Measurements from ENCODE around the gene MTAP.

The MTAP gene

DNA sequence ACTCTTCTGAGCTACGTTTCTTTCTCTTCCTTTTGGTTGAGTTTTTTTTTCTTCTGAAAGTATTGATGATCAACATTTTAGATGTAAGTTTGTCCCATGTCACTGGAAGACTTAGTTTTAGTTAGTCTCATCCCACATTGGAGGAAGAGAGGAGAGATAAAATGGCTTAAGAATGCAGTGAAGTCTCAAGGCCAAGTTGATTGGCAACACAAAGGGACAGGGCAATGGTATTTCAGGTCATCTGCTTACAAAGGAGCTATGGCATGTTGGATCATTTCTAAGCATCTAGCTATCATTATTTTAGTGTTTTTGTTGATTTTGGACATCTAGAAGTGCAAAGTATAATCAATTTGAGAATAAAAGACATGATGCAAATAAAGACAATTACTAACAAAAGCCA lies 133.2 kb downstream of the MTAP start:
- no peak for TF ChIP-seq GATA2 (IDR thresholded peaks at IDR 0.05; ENCODE audit: low read depth, low read length)
- TF ChIP-seq GATA3 (IDR thresholded peaks at IDR 0.05; ENCODE audit: low read depth, low read length), result no peak

DNA sequence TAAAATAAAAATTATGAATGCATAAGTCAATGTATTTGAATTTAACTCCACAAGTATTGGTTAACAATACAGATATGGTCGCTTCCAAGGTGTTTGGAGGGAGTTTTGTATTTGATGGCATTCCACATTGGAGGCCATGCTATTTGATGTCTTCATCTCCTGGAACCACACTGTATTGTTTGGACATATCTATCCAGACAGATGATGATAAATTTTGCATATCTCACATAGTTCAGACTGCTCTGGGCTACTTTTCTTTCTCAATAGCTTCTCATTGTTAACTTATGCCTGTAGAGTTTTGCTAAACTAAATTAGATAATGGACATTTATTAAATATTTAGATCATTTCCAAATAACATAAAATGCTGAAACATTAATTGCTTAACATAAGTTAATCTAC lies 133.7 kb downstream of the MTAP start:
- TF ChIP-seq GATA3 (IDR thresholded peaks at IDR 0.05; ENCODE audit: low read depth, low read length) (no peak), GATA2 (IDR thresholded peaks at IDR 0.05; ENCODE audit: low read depth, low read length) (no peak)

DNA sequence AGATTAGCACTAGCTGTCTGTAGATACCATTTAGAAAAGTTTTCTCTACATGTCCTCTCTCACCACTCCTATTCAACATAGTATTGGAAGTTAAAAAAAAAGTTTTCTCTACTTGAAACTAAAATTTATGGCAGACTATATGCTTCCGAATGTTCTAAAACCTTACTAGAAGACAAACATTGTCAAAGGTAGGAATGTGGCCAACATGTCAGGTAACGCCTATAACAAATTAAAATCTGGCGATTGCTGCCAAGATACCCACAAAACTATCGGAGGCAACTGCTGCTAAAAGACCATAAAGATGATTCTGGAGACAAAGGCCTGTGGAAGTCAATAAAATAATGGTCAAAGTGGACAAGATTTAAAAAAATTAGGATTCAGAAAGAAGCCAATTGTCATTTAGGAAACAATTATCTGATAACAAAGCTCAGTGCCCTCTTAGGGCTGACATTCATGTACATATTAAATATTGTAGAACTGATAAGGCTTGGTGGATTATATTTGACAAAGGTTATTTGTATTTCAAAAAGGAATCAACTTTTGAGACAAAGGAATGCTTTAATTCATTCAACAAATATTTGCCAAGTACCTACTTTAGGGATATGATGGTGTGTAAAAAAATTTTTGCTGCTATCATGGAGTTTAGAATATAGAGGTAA lies 139.0 kb downstream of the MTAP start:
- TF ChIP-seq GATA3 (IDR thresholded peaks at IDR 0.05; ENCODE audit: low read depth, low read length) (no peak), GATA2 (IDR thresholded peaks at IDR 0.05; ENCODE audit: low read depth, low read length) (no peak)

DNA sequence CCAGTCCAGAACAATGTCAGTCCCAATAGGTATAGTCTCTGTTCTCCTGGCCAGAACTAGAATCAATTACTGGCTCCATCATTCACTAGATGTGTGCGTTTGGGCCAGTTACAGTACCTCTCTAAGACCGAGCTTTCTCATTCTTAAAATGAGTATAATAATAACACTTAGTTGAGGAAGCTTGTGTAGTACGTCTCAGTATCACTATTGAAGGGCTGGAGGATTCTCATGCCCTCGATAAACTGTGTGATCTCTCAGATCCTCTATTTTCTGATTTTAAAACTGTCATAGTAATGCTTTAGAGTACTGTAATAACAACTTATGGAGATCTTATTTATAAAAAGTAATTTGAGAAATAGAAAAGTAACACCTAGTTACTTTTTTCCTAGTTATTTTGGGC lies 141.0 kb downstream of the MTAP start:
- no peak for TF ChIP-seq GATA2 (IDR thresholded peaks at IDR 0.05; ENCODE audit: low read depth, low read length)
- TF ChIP-seq GATA3 (IDR thresholded peaks at IDR 0.05; ENCODE audit: low read depth, low read length), result no peak

DNA sequence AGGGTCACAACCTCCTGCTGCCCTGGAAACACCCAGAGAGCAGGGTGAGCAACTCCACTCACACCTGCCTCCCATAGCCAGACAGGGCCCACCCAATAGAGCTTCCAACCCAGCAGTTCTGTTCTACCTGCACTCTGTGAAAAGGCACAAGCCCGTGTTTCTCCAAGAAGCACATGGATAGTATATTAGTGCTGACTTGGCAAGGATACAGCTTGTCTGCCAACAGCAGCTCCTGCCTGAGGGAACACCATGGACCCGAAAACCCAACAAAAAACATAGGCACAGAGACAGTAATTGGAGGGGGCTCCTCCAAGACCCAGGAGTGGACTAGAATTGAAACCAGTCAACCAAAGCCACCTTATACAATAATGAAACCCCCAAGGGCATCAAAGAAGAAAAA lies 143.2 kb downstream of the MTAP start:
- no peak for TF ChIP-seq GATA2 (IDR thresholded peaks at IDR 0.05; ENCODE audit: low read depth, low read length)
- TF ChIP-seq GATA3 (IDR thresholded peaks at IDR 0.05; ENCODE audit: low read depth, low read length), result no peak

DNA sequence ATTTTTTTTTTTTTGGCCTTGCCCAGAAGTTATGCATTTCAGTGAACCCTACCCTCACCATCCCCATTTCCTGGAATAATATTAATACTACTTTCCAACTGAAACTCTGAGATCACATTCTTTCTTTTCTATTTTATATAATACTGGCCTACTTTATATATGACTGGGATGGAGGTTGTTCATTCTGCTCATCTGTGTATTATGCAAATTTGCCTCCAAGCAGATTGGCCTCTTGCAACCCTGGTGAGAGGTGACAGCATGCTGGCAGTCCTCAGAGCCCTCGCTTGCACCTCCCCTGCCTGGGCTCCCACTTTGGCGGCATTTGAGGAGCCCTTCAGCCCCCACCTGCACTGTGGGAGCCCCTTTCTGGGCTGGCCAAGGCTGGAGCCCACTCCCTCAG lies 156.4 kb downstream of the MTAP start:
- TF ChIP-seq GATA3 (IDR thresholded peaks at IDR 0.05; ENCODE audit: low read depth, low read length) (no peak), GATA2 (IDR thresholded peaks at IDR 0.05; ENCODE audit: low read depth, low read length) (no peak)

DNA sequence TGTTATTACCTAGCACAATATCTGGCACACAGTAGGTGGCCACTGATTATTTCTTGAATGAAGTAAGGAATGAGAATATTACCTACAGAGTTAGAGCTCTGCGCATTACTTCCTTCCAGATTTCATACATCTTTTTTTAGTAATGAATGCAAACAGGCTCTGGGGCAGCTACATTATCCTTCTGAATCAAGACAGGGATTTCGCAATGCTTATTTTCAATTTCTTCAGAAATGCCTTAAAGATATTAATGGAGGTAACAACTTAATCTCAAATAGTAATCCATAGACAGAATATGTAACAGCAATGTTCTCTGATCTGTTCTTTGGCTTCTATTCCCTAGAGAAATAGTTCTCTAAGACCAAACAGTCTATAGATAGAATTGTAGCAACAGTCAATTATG lies 159.1 kb downstream of the MTAP start:
- TF ChIP-seq GATA2 (IDR thresholded peaks at IDR 0.05; ENCODE audit: low read depth, low read length) (no peak), GATA3 (IDR thresholded peaks at IDR 0.05; ENCODE audit: low read depth, low read length) (no peak)

DNA sequence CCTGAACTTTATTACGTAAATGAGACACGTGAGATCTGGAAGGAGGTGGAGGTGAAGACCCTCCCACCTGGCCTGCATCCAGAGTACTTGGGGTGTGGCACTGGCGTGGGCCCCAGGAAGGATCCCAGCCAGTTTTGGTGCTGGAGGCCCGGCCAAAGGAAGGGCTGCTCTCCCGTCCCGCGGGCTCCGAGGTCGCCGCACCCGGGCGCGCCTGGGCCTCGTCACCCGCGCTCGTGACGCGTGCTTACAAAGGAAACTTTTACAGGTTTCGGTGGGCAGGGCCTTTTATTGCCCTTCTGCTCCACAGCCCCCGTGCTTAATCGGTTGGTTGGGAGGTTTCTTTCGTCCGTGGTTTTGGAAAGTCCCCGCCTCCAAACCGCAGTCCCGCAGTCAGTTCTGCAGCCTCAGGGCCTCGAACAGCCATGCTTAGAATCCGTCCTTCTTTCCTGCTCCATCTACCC lies 162.5 kb downstream of the MTAP start:
- TF ChIP-seq GATA3 (IDR thresholded peaks at IDR 0.05; ENCODE audit: low read depth, low read length) (no peak), GATA2 (IDR thresholded peaks at IDR 0.05; ENCODE audit: low read depth, low read length) (no peak)

DNA sequence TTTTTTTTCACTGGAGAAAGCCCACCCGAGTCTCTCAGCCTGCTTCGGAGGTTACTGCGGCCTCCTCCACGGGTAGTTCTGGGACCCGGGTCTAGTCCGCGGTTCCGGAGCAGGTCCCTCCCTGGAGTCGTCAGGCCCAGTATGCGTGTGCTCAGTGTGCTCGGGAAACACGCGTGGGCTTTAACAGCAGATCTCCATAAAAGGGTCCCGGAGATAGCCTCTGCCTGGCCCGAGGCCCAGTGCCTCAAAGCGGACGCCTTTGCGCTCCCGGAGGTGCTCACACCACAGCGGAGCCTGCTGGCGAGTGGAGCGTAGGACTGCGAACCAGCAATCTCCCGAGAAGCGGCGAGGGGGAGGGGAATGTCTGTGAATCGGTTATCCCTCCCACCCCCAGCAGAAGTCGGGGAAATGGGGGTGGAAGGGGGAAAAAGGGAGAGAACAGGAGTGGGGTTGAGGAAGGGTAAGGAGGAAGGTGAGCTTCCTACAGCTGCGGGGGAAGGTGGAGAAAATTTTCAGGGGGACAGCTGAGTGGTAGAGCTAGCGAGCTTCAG lies 163.0 kb downstream of the MTAP start:
- TF ChIP-seq GATA3 (IDR thresholded peaks at IDR 0.05; ENCODE audit: low read depth, low read length) (no peak), GATA2 (IDR thresholded peaks at IDR 0.05; ENCODE audit: low read depth, low read length) (no peak)

DNA sequence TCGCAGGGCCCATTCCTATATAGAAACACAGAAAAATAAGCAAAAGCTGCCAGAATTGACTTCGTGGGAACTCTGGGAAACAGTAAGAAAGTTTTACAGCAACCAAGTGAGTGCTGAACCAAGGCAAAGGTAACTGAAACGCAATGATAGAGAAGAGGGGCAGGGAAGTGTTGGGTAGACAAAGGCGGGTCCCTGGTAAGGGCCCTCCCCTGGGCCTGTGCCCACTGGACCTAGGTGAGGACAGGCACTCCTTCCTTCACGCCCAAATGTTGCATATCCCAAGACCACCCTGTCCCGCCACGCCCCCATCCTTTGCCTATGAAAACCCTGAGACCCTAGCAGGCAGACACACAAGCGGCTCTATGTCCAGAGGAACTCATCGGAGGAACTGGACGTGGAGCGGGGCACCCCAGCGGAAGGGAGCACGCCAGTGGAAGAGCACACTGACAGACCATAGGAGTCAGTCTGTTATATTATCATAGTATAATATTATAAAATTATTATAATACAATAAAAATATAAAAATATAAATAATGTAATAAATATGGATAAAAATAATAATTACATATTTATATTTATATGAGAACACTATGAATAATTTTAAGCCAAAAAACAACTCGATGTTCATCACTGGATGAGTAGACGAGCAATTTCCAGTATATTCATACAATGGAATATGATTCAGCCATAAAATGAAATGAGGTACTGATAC lies 163.9 kb downstream of the MTAP start:
- TF ChIP-seq GATA3 (IDR thresholded peaks at IDR 0.05; ENCODE audit: low read depth, low read length) (no peak), GATA2 (IDR thresholded peaks at IDR 0.05; ENCODE audit: low read depth, low read length) (no peak)

DNA sequence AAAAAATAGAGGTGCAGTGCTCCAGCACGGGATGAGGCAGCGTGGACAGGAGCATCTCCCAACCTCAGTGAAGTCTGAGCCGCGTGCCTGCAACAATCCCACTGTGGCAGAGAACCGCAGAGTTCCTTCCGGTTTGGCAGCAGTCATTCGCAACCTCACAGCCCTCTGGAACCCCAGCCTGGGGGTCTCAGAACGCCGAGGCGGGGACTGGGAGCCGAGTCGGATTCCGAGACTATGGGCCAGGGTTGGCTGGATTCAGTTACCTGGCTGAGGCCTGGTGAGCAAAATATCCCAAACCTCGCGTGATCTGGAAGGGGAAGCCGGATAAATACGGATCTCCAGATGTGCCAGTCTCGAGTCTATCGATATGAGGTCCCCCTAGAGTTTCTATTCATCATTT lies 164.7 kb downstream of the MTAP start:
- TF ChIP-seq GATA2 (IDR thresholded peaks at IDR 0.05; ENCODE audit: low read depth, low read length) (no peak), GATA3 (IDR thresholded peaks at IDR 0.05; ENCODE audit: low read depth, low read length) (no peak)

DNA sequence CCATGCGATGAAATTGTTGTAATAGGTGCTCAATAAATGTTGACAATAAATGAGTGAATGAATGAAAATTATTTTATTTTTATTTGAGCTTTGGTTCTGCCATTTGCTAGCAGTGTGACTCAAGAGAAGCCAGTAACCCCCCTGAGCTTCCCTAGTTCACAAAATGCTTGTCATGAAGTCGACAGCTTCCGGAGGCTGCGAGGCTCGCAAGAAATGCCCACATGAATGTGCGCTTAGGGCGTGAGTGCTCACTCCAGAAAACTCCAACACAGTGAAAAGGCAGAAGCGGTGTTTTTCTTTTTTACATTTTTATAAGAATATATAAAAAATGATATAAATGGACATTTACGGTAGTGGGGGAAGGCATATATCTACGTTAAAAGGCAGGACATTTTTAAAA lies 165.3 kb downstream of the MTAP start:
- TF ChIP-seq GATA3 (IDR thresholded peaks at IDR 0.05; ENCODE audit: low read depth, low read length) (no peak), GATA2 (IDR thresholded peaks at IDR 0.05; ENCODE audit: low read depth, low read length) (no peak)

DNA sequence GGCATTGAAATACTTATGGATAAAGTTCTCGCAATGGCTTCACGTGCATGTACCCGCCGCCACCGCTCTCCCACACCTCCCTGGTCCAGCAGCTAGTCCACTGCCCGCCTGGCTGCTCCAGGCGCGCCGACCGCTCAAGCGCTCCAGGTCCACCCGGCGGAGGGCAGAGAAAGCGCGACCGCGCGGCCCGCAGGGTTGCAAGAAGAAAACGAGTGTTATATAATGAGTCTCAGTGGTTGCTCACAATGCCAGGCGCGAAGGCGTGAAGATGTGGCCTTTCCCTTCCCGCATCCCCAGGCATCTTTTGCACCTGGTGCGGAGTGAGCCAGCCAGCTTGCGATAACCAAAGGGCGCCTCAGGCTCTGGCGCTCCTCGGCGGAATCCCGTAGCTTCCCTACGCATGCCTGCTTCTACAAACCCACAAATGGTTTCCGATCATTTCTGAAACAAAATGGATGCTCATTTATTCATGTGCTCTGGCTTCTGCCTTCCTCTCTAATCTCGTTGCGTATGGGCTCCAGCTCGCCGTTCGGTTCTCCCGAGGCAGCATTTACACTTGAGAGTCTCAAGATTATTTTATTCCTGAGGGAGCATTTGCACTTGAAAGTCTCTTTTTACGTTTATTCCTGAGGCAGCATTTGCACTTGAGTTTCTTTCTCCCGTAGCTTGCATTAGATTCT lies 166.0 kb downstream of the MTAP start:
- TF ChIP-seq GATA3 (IDR thresholded peaks at IDR 0.05; ENCODE audit: low read depth, low read length) (no peak), GATA2 (IDR thresholded peaks at IDR 0.05; ENCODE audit: low read depth, low read length) (no peak)

Measured in SH-SY5Y (cell line).